Measurements from ENCODE around the gene TGFB1. TPM values are rescaled to one million over a fixed set of nuclear protein-coding genes. Genes with fewer than 3 reads are reported as not detected.

The TGFB1 gene
- total and polyA plus RNA-seq, 9 of the 15 experiments (the other 6 are each of a cell fraction or from before 2014, with no cell fraction given) = 0.24 to 159 (median 17.2) TPM

- TF ChIP-seq, protein P1, sequence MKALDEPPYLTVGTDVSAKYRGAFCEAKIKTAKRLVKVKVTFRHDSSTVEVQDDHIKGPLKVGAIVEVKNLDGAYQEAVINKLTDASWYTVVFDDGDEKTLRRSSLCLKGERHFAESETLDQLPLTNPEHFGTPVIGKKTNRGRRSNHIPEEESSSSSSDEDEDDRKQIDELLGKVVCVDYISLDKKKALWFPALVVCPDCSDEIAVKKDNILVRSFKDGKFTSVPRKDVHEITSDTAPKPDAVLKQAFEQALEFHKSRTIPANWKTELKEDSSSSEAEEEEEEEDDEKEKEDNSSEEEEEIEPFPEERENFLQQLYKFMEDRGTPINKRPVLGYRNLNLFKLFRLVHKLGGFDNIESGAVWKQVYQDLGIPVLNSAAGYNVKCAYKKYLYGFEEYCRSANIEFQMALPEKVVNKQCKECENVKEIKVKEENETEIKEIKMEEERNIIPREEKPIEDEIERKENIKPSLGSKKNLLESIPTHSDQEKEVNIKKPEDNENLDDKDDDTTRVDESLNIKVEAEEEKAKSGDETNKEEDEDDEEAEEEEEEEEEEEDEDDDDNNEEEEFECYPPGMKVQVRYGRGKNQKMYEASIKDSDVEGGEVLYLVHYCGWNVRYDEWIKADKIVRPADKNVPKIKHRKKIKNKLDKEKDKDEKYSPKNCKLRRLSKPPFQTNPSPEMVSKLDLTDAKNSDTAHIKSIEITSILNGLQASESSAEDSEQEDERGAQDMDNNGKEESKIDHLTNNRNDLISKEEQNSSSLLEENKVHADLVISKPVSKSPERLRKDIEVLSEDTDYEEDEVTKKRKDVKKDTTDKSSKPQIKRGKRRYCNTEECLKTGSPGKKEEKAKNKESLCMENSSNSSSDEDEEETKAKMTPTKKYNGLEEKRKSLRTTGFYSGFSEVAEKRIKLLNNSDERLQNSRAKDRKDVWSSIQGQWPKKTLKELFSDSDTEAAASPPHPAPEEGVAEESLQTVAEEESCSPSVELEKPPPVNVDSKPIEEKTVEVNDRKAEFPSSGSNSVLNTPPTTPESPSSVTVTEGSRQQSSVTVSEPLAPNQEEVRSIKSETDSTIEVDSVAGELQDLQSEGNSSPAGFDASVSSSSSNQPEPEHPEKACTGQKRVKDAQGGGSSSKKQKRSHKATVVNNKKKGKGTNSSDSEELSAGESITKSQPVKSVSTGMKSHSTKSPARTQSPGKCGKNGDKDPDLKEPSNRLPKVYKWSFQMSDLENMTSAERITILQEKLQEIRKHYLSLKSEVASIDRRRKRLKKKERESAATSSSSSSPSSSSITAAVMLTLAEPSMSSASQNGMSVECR (CRISPR knock-in tag; IDR thresholded peaks at IDR 0.05) = peak; percentile 98
- no peak for TF ChIP-seq ZBTB17 (CRISPR knock-in tag; IDR thresholded peaks at IDR 0.05)
- TF ChIP-seq STAT5A (IDR thresholded peaks at IDR 0.05; ENCODE audit: borderline replicate concordance, low read length) = no peak
- no peak for TF ChIP-seq JUNB (CRISPR knock-in tag; conservative IDR thresholded peaks at IDR 0.05)
- TF ChIP-seq FIP1L1 (IDR thresholded peaks at IDR 0.05; ENCODE audit: low read depth, low read length, poor library complexity, severe bottlenecking) = peak; percentile 56
- TF ChIP-seq NFE2 (IDR thresholded peaks at IDR 0.05; ENCODE audit: low read depth) = peak; percentile 92
- TF ChIP-seq ZNF444 (CRISPR knock-in tag; IDR thresholded peaks at IDR 0.05) = no peak
- TF ChIP-seq GATAD2A (IDR thresholded peaks at IDR 0.05) = peak; percentile 64; the same call in 1 of the 2 replicates
- TF ChIP-seq TEAD1 (CRISPR knock-in tag; IDR thresholded peaks at IDR 0.05) = peak in 1 of 2 experiments; percentile 63; a peak in 1 of 4 replicates
- no peak for TF ChIP-seq STAT5B (CRISPR knock-in tag; IDR thresholded peaks at IDR 0.05)
- TF ChIP-seq HCFC1 (IDR thresholded peaks at IDR 0.05; ENCODE audit: low read depth, low read length) = no peak; the same call in none of the 2 replicates
- TF ChIP-seq ZNF589 (CRISPR knock-in tag; IDR thresholded peaks at IDR 0.05; ENCODE audit: low read depth) = no peak
- no peak for TF ChIP-seq ZKSCAN8 (CRISPR knock-in tag; IDR thresholded peaks at IDR 0.05)
- TF ChIP-seq GABPA (tag; conservative IDR thresholded peaks at IDR 0.05; ENCODE audit: low read depth) = peak; percentile 86
- TF ChIP-seq SREBF2 (CRISPR knock-in tag; IDR thresholded peaks at IDR 0.05) = no peak
- TF ChIP-seq ZNF347 (CRISPR knock-in tag; IDR thresholded peaks at IDR 0.05; ENCODE audit: low read depth) = no peak
- TF ChIP-seq, protein P2, sequence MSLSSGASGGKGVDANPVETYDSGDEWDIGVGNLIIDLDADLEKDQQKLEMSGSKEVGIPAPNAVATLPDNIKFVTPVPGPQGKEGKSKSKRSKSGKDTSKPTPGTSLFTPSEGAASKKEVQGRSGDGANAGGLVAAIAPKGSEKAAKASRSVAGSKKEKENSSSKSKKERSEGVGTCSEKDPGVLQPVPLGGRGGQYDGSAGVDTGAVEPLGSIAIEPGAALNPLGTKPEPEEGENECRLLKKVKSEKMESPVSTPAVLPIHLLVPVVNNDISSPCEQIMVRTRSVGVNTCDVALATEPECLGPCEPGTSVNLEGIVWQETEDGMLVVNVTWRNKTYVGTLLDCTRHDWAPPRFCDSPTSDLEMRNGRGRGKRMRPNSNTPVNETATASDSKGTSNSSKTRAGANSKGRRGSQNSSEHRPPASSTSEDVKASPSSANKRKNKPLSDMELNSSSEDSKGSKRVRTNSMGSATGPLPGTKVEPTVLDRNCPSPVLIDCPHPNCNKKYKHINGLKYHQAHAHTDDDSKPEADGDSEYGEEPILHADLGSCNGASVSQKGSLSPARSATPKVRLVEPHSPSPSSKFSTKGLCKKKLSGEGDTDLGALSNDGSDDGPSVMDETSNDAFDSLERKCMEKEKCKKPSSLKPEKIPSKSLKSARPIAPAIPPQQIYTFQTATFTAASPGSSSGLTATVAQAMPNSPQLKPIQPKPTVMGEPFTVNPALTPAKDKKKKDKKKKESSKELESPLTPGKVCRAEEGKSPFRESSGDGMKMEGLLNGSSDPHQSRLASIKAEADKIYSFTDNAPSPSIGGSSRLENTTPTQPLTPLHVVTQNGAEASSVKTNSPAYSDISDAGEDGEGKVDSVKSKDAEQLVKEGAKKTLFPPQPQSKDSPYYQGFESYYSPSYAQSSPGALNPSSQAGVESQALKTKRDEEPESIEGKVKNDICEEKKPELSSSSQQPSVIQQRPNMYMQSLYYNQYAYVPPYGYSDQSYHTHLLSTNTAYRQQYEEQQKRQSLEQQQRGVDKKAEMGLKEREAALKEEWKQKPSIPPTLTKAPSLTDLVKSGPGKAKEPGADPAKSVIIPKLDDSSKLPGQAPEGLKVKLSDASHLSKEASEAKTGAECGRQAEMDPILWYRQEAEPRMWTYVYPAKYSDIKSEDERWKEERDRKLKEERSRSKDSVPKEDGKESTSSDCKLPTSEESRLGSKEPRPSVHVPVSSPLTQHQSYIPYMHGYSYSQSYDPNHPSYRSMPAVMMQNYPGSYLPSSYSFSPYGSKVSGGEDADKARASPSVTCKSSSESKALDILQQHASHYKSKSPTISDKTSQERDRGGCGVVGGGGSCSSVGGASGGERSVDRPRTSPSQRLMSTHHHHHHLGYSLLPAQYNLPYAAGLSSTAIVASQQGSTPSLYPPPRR (CRISPR knock-in tag; IDR thresholded peaks at IDR 0.05; ENCODE audit: borderline replicate concordance) = no peak
These were observed 43.6 kb upstream of the TGFB1 start, which contains the start of the genes BCKDHA and EXOSC5 (continued) for GRCh38 chr19:41397086-41398049.
